ENCODE results near the gene FAM13C. TPM values are rescaled to one million over a fixed set of nuclear protein-coding genes. Genes with fewer than 3 reads are reported as not detected.

Gene FAM13C
- total RNA-seq, 1 experiment from 2014 or later = not detected

GRCh38 chr10:59287587-59288255, 74.6 kb downstream of the FAM13C start:
- no peak for DNase-seq (ENCODE audit: unreplicated experiment)
- Mint-ChIP-seq H3K36me3 (ENCODE audit: insufficient read depth, unreplicated experiment) (no peaks in the 10 kb centered on the region), H3K4me3 (ENCODE audit: unreplicated experiment) (no peak overlapping the region), H3K27ac (ENCODE audit: low read depth, unreplicated experiment) (no peak overlapping the region), H3K9me3 (ENCODE audit: unreplicated experiment) (no peaks in the 10 kb centered on the region), H3K4me1 (ENCODE audit: insufficient read depth, unreplicated experiment) (no peaks in the 10 kb centered on the region), H3K27me3 (ENCODE audit: insufficient read depth, unreplicated experiment) (peaks cover 12% of the 10 kb centered on the region)
- intact Hi-C loops (cut with micrococcal nuclease) = no loop called here
- ChIA-PET CTCF (interaction anchor here (0.7 kb wide), 1 partner anchor 53 kb away, joined by 4 read pairs; no protein-coding TSS in a partner anchor), POLR2A (no interaction called here)
- TF ChIP-seq, protein P1, sequence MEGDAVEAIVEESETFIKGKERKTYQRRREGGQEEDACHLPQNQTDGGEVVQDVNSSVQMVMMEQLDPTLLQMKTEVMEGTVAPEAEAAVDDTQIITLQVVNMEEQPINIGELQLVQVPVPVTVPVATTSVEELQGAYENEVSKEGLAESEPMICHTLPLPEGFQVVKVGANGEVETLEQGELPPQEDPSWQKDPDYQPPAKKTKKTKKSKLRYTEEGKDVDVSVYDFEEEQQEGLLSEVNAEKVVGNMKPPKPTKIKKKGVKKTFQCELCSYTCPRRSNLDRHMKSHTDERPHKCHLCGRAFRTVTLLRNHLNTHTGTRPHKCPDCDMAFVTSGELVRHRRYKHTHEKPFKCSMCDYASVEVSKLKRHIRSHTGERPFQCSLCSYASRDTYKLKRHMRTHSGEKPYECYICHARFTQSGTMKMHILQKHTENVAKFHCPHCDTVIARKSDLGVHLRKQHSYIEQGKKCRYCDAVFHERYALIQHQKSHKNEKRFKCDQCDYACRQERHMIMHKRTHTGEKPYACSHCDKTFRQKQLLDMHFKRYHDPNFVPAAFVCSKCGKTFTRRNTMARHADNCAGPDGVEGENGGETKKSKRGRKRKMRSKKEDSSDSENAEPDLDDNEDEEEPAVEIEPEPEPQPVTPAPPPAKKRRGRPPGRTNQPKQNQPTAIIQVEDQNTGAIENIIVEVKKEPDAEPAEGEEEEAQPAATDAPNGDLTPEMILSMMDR (IDR thresholded peaks at IDR 0.05; ENCODE audit: unreplicated experiment) = no peak
- BruUV-seq (replicated peaks) = no TSS peak

DNA sequence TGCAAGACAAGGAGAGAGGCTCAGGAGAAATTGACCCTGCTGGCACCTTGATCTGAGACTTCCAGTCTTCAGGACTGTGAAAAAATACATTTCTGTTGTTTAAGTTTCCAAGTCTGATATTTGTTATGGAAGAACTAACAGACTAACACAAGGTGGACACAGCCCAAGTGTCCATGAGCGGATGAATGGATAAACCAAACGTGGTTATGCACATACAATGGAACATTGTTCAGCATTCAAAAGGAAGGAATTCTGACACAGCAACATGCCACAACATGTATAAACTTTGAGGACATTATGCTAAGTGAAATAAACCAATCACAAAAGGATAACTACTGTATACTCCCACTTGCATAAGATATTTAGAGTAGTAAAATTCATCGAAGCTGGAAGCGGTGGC, 76.5 kb downstream of the FAM13C start:
- TF ChIP-seq, protein P1 (IDR thresholded peaks at IDR 0.05; ENCODE audit: unreplicated experiment) = no peak
- POLR2A ChIA-PET = interaction anchor here (0.5 kb wide), 1 partner anchor 392 kb away, joined by 3 read pairs; no protein-coding TSS in a partner anchor
- no TSS peak for BruUV-seq (replicated peaks)
- Mint-ChIP-seq H3K9me3 (ENCODE audit: unreplicated experiment) (no peaks in the 10 kb centered on the region), H3K27me3 (ENCODE audit: insufficient read depth, unreplicated experiment) (peaks cover 12% of the 10 kb centered on the region), H3K4me1 (ENCODE audit: insufficient read depth, unreplicated experiment) (no peaks in the 10 kb centered on the region), H3K27ac (ENCODE audit: low read depth, unreplicated experiment) (no peak overlapping the region), H3K36me3 (ENCODE audit: insufficient read depth, unreplicated experiment) (no peaks in the 10 kb centered on the region), H3K4me3 (ENCODE audit: unreplicated experiment) (no peak overlapping the region)
- no peak for DNase-seq (ENCODE audit: unreplicated experiment)
- CTCF ChIA-PET = interaction anchor here (0.6 kb wide), 1 partner anchor 52 kb away, joined by 3 read pairs; no protein-coding TSS in a partner anchor
- intact Hi-C loops (cut with micrococcal nuclease) = no loop called here

GRCh38 chr10:59285073-59285472, 77.3 kb downstream of the FAM13C start:
- ChIA-PET CTCF (interaction anchor here (0.6 kb wide), 1 partner anchor 53 kb away, joined by 3 read pairs; no protein-coding TSS in a partner anchor), POLR2A (interaction anchor here (0.7 kb wide), 1 partner anchor 89 kb away, joined by 3 read pairs; no protein-coding TSS in a partner anchor)
- no peak overlapping the region for H3K4me3 Mint-ChIP-seq (ENCODE audit: unreplicated experiment)
- H3K4me1 Mint-ChIP-seq (ENCODE audit: insufficient read depth, unreplicated experiment) = no peaks in the 10 kb centered on the region
- peaks cover 6% of the 10 kb centered on the region for H3K27me3 Mint-ChIP-seq (ENCODE audit: insufficient read depth, unreplicated experiment)
- TF ChIP-seq, protein P1 (IDR thresholded peaks at IDR 0.05; ENCODE audit: unreplicated experiment) = no peak
- H3K9me3 Mint-ChIP-seq (ENCODE audit: unreplicated experiment) = no peaks in the 10 kb centered on the region
- H3K36me3 Mint-ChIP-seq (ENCODE audit: insufficient read depth, unreplicated experiment) = no peaks in the 10 kb centered on the region
- no peak overlapping the region for H3K27ac Mint-ChIP-seq (ENCODE audit: low read depth, unreplicated experiment)
- intact Hi-C loops (cut with micrococcal nuclease) = no loop called here
- no peak for DNase-seq (ENCODE audit: unreplicated experiment)
- BruUV-seq (replicated peaks) = no TSS peak

- TF ChIP-seq, protein P1 (IDR thresholded peaks at IDR 0.05; ENCODE audit: unreplicated experiment) = no peak
- Mint-ChIP-seq H3K27me3 (ENCODE audit: insufficient read depth, unreplicated experiment) (no peaks in the 10 kb centered on the region), H3K9me3 (ENCODE audit: unreplicated experiment) (no peaks in the 10 kb centered on the region), H3K27ac (ENCODE audit: low read depth, unreplicated experiment) (no peak overlapping the region), H3K4me3 (ENCODE audit: unreplicated experiment) (no peak overlapping the region), H3K36me3 (ENCODE audit: insufficient read depth, unreplicated experiment) (no peaks in the 10 kb centered on the region), H3K4me1 (ENCODE audit: insufficient read depth, unreplicated experiment) (no peaks in the 10 kb centered on the region)
- POLR2A ChIA-PET = interaction anchor here (0.7 kb wide), 1 partner anchor 88 kb away, joined by 3 read pairs; no protein-coding TSS in a partner anchor
- intact Hi-C loops (cut with micrococcal nuclease) = no loop called here
- BruUV-seq (replicated peaks) = no TSS peak
- peak; percentile 2 for DNase-seq (ENCODE audit: unreplicated experiment)
- CTCF ChIA-PET = no interaction called here
Measured at GRCh38 chr10:59284118-59284975, 78.0 kb downstream of the FAM13C start.
